AG04449 (cell line): ENCODE data around the gene NDFIP2.

Experiments
- CTCF ChIA-PET: fragments of 350-600 bp; formaldehyde crosslinking; extraction: SDS; loops from one replicate; lab custom pipeline; 2021; ENCODE audit warnings: antibody characterized with exemption; lab: Yijun Ruan, JAX
- POLR2A ChIA-PET: fragments of 400-600, 350-600 bp; formaldehyde crosslinking; extraction: SDS; loops from one replicate; lab custom pipeline; 2020; ENCODE audit warnings: antibody characterized with exemption, inconsistent platforms; lab: Yijun Ruan, JAX
- DNase-seq: peaks from one replicate; pipeline ENCODE4 v3.0.0-alpha.2; 2010; ENCODE audit warnings: low read depth, low spot score
- H3K4me3 ChIP-seq: 2 replicates; pipeline ENCODE4 v1.5.1; 2011; ENCODE audit warnings: low read depth, mild to moderate bottlenecking, control low read depth, low read length
- CTCF ChIP-seq: IDR thresholded peaks from one replicate; pipeline ENCODE4 v1.5.1; 2011; ENCODE audit warnings: mild to moderate bottlenecking, moderate library complexity, low read length, control low read depth, inconsistent platforms; ENCODE audit not compliant: insufficient read depth; ENCODE audit errors: missing control alignments

Gene NDFIP2

GRCh38 chr13:79475569-79475968 lies 5.4 kb upstream of the NDFIP2 start:
- no peak overlapping the region for H3K4me3 ChIP-seq
- ChIA-PET CTCF (no interaction called here), POLR2A (no interaction called here)
- no peak for DNase-seq
- TF ChIP-seq CTCF, result no peak

- ChIA-PET CTCF (interaction anchor here (0.7 kb wide), 1 partner anchor 45 kb away, joined by 3 read pairs; no protein-coding TSS in a partner anchor), POLR2A (no interaction called here)
- TF ChIP-seq CTCF, result no peak
- no peak for DNase-seq
- H3K4me3 ChIP-seq, result no peak overlapping the region
Measured at GRCh38 chr13:79477968-79478367, 3.0 kb upstream of the NDFIP2 start.

GRCh38 chr13:79479882-79480281 lies 1.1 kb upstream of the NDFIP2 start:
- no peak for TF ChIP-seq CTCF
- DNase-seq, result no peak
- CTCF ChIA-PET, result interaction anchor here (1.6 kb wide), 1 partner anchor 60 kb away, joined by 3 read pairs; no protein-coding TSS in a partner anchor
- POLR2A ChIA-PET, result no interaction called here
- H3K4me3 ChIP-seq, result no peak overlapping the region

GRCh38 chr13:79481685-79482052 lies 714 bp downstream of the NDFIP2 start:
- CTCF ChIA-PET, result interaction anchor here (1.0 to 1.3 kb wide), 2 partner anchors 39 to 58 kb away, joined by 3 to 5 read pairs; no protein-coding TSS in a partner anchor
- H3K4me3 ChIP-seq, result peak overlapping the region; percentile 91
- POLR2A ChIA-PET, result interaction anchor here (1.0 to 1.1 kb wide), 2 partner anchors 10 kb away, joined by 4 to 7 read pairs; no protein-coding TSS in a partner anchor
- DNase-seq, result no peak
- no peak for TF ChIP-seq CTCF

GRCh38 chr13:79482281-79482970 lies 1.5 kb downstream of the NDFIP2 start:
- ChIA-PET POLR2A (interaction anchor here (0.6 to 1.5 kb wide), 3 partner anchors 9 to 25 kb away, joined by 3 to 6 read pairs (median 3); no protein-coding TSS in a partner anchor), CTCF (interaction anchor here (0.9 to 3.2 kb wide), 5 partner anchors 50 to 58 kb away, joined by 3 to 17 read pairs (median 5); no protein-coding TSS in a partner anchor)
- TF ChIP-seq CTCF, result no peak
- no peak for DNase-seq
- H3K4me3 ChIP-seq, result peak overlapping the region; percentile 91

- TF ChIP-seq CTCF, result no peak
- POLR2A ChIA-PET, result interaction anchor here (0.6 to 1.5 kb wide), 4 partner anchors 8 to 27 kb away, joined by 3 to 7 read pairs (median 4); no protein-coding TSS in a partner anchor
- peak; percentile 93 for DNase-seq
- CTCF ChIA-PET, result interaction anchor here (0.9 to 3.2 kb wide), 6 partner anchors 49 to 66 kb away, joined by 3 to 17 read pairs (median 4); no protein-coding TSS in a partner anchor
- H3K4me3 ChIP-seq, result peak overlapping the region; percentile 91
Measured at GRCh38 chr13:79483086-79483706, 2.2 kb downstream of the NDFIP2 start.
